HepG2 (cell line): ENCODE results near the gene CHID1. TPM values are rescaled to one million over a fixed set of nuclear protein-coding genes. Genes with fewer than 3 reads are reported as not detected.

Experiments
- CEBPB ChIP-seq: IDR thresholded peaks from 2 replicates; pipeline ENCODE4 v1.6.1; 2011; ENCODE audit warnings: low read depth, low read length, improper control_type of control experiment, borderline replicate concordance
- CHD2 ChIP-seq: IDR thresholded peaks from 2 replicates; pipeline ENCODE4 v1.6.1; 2011; ENCODE audit warnings: low read depth, low read length, improper control_type of control experiment
- HCFC1 ChIP-seq: fragments of 150-350 bp; IDR thresholded peaks from 2 replicates; pipeline ENCODE4 v1.6.1; 2014; ENCODE audit warnings: low read depth, low read length
- HOXA3 ChIP-seq: sonication (generic); formaldehyde crosslinking; IDR thresholded peaks from 2 replicates; pipeline ENCODE4 v1.5.0; 2020; ENCODE audit warnings: missing genetic modification reagents
- LCORL ChIP-seq, 2 experiments: fragments of 450-650 bp in 1 of 2; sonication (generic) in 1 of 2; formaldehyde crosslinking in 1 of 2; IDR thresholded peaks; 2 replicates each; pipeline versions ENCODE4 v1.5.0 to v1.6.1; 2017 to 2020; ENCODE audit warnings: antibody characterized with exemption in 1 of 2, missing genetic modification reagents in 1 of 2
- MBNL3 ChIP-seq: fragments of 250-450 bp; sonication (Bioruptor Pico); conservative IDR thresholded peaks from 2 replicates; pipeline ENCODE4 v1.8.0; 2022; ENCODE audit warnings: mild to moderate bottlenecking, inconsistent platforms
- NR2F2 ChIP-seq: IDR thresholded peaks from 2 replicates; pipeline ENCODE4 v1.6.1; 2012; ENCODE audit warnings: low read depth, inconsistent platforms, borderline replicate concordance
- ZEB1 ChIP-seq: IDR thresholded peaks from 2 replicates; pipeline ENCODE4 v1.6.1; 2012; ENCODE audit warnings: mild to moderate bottlenecking, low read depth, inconsistent platforms; ENCODE audit not compliant: insufficient replicate concordance
- ZNF292 ChIP-seq: sonication (generic); formaldehyde crosslinking; IDR thresholded peaks from 2 replicates; pipeline ENCODE4 v1.8.1; 2022; ENCODE audit warnings: mild to moderate bottlenecking, low read depth, missing genetic modification reagents, borderline replicate concordance
- ZNF441 ChIP-seq: sonication (generic); formaldehyde crosslinking; IDR thresholded peaks from 2 replicates; pipeline ENCODE4 v1.7.0; 2021; ENCODE audit warnings: missing genetic modification reagents, borderline replicate concordance
- polyA plus RNA-seq, 8 experiments: library from polyadenylated mRNA; depleted of rRNA in 3 of 8; stranded (reverse) in 7 of 8; unstranded in 1 of 8; fragments of >200 nt; fragmentation: Illumina TruSeq in 4 of 8; extraction: Trizol in 4 of 8; gene quantifications; 2 replicates each; pipeline versions ENCODE4 v1.2.1 to v1.2.3, GENCODE V29; 2011 to 2016; ENCODE audit warnings: low read depth in 4 of 8, missing spikeins in 1 of 8, mixed read lengths in 1 of 8; ENCODE audit not compliant: insufficient read depth in 1 of 8
- total RNA-seq, 5 experiments: library from RNA; depleted of rRNA; stranded (reverse); fragments of >200 nt; fragmentation: Illumina TruSeq; extraction: Trizol; gene quantifications; 2 replicates each; pipeline ENCODE4 v1.2.3, GENCODE V29; 2016; ENCODE audit warnings: low read depth in 1 of 5
- TF ChIP-seq, protein P1 (sequence below): sonication (generic); formaldehyde crosslinking; IDR thresholded peaks from 2 replicates; pipeline ENCODE4 v1.5.1; 2020; ENCODE audit warnings: mild to moderate bottlenecking, missing genetic modification reagents, borderline replicate concordance
- TF ChIP-seq, protein P2 (sequence below): sonication (generic); formaldehyde crosslinking; IDR thresholded peaks from 2 replicates; pipeline ENCODE4 v1.5.1; 2020; ENCODE audit warnings: missing genetic modification reagents, mild to moderate bottlenecking, borderline replicate concordance
- TF ChIP-seq, protein P3 (sequence below), 2 experiments: sonication (generic) in 1 of 2; formaldehyde crosslinking in 1 of 2; IDR thresholded peaks; 2 replicates each; pipeline versions ENCODE4 v1.6.1 to v1.9.0; 2014 to 2022; ENCODE audit warnings: antibody characterized with exemption in 1 of 2, borderline replicate concordance in 1 of 2, inconsistent platforms in 1 of 2, low read depth in 1 of 2, missing genetic modification reagents in 1 of 2
- TF ChIP-seq, protein P4 (sequence below), 2 experiments: fragments of 450-650 bp in 1 of 2; sonication (generic) in 1 of 2; formaldehyde crosslinking; IDR thresholded peaks; 2 replicates each; pipeline versions ENCODE4 v1.5.0 to v1.8.0; 2020 to 2022; ENCODE audit warnings: mild to moderate bottlenecking in 1 of 2, missing genetic modification reagents in 1 of 2

Gene CHID1
- total and polyA plus RNA-seq, 2 of the 13 experiments (the other 11 are each of a cell fraction or from before 2014, with no cell fraction given): 65.1 to 93.6 TPM

DNA sequence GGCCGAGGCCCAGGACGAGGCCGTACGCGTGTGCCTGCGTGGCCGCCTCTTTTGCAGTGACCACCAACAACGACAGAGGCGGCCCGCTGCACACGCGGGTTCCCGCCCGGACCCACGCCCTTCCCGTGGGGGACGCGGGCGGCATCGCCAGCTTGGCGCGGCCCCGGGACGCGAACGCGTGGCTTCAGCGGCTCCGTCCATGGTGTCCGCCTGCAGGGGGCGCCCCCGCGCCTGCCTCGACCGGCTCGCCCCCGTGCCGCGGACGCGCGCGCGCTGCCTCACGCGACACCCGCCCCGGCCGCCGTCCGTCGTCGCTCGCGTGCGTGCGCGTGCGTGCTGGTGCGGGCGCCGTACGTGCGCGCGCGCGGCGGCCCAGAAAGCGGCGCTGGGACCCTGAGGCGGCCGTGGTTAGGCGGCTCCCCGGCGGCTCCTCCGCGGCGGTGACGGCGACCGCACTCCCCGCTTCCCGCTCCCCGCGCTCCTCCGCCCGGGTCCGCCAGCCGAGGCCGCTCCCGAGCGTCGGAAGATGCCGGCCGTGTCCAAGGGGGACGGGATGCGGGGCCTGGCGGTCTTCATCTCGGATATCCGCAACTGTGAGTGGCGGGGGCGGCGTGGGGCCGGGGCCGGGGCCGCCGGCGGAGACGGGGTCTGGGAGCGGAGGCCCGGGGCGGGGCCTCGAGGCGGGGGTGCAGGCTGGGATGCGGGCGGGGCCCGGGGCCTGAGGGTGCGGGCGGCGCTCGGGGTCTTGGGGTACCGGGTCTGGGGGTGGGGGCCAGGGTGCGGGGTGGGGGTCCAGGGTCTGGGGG is 15.1 kb upstream of the CHID1 start, which contains the start of gene AP2A2 (continued):
- TF ChIP-seq, protein P1, sequence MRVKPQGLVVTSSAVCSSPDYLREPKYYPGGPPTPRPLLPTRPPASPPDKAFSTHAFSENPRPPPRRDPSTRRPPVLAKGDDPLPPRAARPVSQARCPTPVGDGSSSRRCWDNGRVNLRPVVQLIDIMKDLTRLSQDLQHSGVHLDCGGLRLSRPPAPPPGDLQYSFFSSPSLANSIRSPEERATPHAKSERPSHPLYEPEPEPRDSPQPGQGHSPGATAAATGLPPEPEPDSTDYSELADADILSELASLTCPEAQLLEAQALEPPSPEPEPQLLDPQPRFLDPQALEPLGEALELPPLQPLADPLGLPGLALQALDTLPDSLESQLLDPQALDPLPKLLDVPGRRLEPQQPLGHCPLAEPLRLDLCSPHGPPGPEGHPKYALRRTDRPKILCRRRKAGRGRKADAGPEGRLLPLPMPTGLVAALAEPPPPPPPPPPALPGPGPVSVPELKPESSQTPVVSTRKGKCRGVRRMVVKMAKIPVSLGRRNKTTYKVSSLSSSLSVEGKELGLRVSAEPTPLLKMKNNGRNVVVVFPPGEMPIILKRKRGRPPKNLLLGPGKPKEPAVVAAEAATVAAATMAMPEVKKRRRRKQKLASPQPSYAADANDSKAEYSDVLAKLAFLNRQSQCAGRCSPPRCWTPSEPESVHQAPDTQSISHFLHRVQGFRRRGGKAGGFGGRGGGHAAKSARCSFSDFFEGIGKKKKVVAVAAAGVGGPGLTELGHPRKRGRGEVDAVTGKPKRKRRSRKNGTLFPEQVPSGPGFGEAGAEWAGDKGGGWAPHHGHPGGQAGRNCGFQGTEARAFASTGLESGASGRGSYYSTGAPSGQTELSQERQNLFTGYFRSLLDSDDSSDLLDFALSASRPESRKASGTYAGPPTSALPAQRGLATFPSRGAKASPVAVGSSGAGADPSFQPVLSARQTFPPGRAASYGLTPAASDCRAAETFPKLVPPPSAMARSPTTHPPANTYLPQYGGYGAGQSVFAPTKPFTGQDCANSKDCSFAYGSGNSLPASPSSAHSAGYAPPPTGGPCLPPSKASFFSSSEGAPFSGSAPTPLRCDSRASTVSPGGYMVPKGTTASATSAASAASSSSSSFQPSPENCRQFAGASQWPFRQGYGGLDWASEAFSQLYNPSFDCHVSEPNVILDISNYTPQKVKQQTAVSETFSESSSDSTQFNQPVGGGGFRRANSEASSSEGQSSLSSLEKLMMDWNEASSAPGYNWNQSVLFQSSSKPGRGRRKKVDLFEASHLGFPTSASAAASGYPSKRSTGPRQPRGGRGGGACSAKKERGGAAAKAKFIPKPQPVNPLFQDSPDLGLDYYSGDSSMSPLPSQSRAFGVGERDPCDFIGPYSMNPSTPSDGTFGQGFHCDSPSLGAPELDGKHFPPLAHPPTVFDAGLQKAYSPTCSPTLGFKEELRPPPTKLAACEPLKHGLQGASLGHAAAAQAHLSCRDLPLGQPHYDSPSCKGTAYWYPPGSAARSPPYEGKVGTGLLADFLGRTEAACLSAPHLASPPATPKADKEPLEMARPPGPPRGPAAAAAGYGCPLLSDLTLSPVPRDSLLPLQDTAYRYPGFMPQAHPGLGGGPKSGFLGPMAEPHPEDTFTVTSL (CRISPR knock-in tag): no peak
- TF ChIP-seq MBNL3 (CRISPR knock-in tag): no peak
- TF ChIP-seq ZNF441 (CRISPR knock-in tag): no peak; the same call in 1 of the 2 replicates
- no peak for TF ChIP-seq CHD2
- TF ChIP-seq HOXA3 (CRISPR knock-in tag): peak; percentile 62
- TF ChIP-seq, protein P2, sequence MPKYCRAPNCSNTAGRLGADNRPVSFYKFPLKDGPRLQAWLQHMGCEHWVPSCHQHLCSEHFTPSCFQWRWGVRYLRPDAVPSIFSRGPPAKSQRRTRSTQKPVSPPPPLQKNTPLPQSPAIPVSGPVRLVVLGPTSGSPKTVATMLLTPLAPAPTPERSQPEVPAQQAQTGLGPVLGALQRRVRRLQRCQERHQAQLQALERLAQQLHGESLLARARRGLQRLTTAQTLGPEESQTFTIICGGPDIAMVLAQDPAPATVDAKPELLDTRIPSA (CRISPR knock-in tag): no peak
- TF ChIP-seq HCFC1: no peak
- no peak for TF ChIP-seq ZNF292 (CRISPR knock-in tag)
- no peak for TF ChIP-seq LCORL (IDR thresholded peaks at IDR 0.05)
- no peak; the same call in 1 of the 2 replicates for TF ChIP-seq LCORL (CRISPR knock-in tag; IDR thresholded peaks at IDR 0.05)
- no peak for TF ChIP-seq NR2F2
- TF ChIP-seq, protein P3, sequence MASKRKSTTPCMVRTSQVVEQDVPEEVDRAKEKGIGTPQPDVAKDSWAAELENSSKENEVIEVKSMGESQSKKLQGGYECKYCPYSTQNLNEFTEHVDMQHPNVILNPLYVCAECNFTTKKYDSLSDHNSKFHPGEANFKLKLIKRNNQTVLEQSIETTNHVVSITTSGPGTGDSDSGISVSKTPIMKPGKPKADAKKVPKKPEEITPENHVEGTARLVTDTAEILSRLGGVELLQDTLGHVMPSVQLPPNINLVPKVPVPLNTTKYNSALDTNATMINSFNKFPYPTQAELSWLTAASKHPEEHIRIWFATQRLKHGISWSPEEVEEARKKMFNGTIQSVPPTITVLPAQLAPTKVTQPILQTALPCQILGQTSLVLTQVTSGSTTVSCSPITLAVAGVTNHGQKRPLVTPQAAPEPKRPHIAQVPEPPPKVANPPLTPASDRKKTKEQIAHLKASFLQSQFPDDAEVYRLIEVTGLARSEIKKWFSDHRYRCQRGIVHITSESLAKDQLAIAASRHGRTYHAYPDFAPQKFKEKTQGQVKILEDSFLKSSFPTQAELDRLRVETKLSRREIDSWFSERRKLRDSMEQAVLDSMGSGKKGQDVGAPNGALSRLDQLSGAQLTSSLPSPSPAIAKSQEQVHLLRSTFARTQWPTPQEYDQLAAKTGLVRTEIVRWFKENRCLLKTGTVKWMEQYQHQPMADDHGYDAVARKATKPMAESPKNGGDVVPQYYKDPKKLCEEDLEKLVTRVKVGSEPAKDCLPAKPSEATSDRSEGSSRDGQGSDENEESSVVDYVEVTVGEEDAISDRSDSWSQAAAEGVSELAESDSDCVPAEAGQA (IDR thresholded peaks at IDR 0.05; ENCODE audit: low read depth): no peak; the same call in 1 of the 2 replicates
- TF ChIP-seq, protein P3 (CRISPR knock-in tag; IDR thresholded peaks at IDR 0.05; ENCODE audit: borderline replicate concordance): no peak
- no peak for TF ChIP-seq CEBPB
- no peak for TF ChIP-seq ZEB1
- TF ChIP-seq, protein P4, sequence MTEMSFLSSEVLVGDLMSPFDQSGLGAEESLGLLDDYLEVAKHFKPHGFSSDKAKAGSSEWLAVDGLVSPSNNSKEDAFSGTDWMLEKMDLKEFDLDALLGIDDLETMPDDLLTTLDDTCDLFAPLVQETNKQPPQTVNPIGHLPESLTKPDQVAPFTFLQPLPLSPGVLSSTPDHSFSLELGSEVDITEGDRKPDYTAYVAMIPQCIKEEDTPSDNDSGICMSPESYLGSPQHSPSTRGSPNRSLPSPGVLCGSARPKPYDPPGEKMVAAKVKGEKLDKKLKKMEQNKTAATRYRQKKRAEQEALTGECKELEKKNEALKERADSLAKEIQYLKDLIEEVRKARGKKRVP (CRISPR knock-in tag; IDR thresholded peaks at IDR 0.05): no peak
